Erythroblast (primary cell): ENCODE measurements around the gene KRTAP5-3.
A peak's percentile ranks its signal among the peaks of the same experiment; 100 is the strongest.

Source experiments
- DNase-seq, 2 experiments: peaks; one replicate each; lab custom pipeline; 2025; lab: John Stamatoyannopoulos, UW
- GATA1 ChIP-seq: IDR thresholded peaks from 2 replicates; pipeline ENCODE4 v1.6.1; 2011; ENCODE audit warnings: low read depth, mild to moderate bottlenecking, control low read depth, low read length, moderate library complexity
- POLR2A ChIP-seq: IDR thresholded peaks from 2 replicates; pipeline ENCODE4 v1.6.1; 2011; ENCODE audit warnings: mild to moderate bottlenecking, low read length

The KRTAP5-3 gene

GRCh38 chr11:1637628-1638027, 29.4 kb upstream of the KRTAP5-3 start:
- TF ChIP-seq GATA1 (no peak), POLR2A (no peak)
- no peak for DNase-seq

GRCh38 chr11:1636291-1636950, 28.2 kb upstream of the KRTAP5-3 start:
- TF ChIP-seq POLR2A (no peak), GATA1 (no peak)
- no peak for DNase-seq

GRCh38 chr11:1633864-1634263, 25.6 kb upstream of the KRTAP5-3 start:
- no peak for TF ChIP-seq GATA1
- no peak for TF ChIP-seq POLR2A
- no peak for DNase-seq

- TF ChIP-seq GATA1 (no peak), POLR2A (no peak)
- DNase-seq = no peak
Observed at GRCh38 chr11:1632053-1632714, 23.9 kb upstream of the KRTAP5-3 start.

- TF ChIP-seq POLR2A (no peak), GATA1 (no peak)
Observed at GRCh38 chr11:1631066-1631568, 22.9 kb upstream of the KRTAP5-3 start.

GRCh38 chr11:1630271-1630670, 22.0 kb upstream of the KRTAP5-3 start:
- TF ChIP-seq POLR2A = no peak
- no peak for TF ChIP-seq GATA1
- no peak for DNase-seq

More at GRCh38 chr11:1631066-1631568, 22.9 kb upstream of the KRTAP5-3 start:
- DNase-seq = no peak

- DNase-seq = no peak
- no peak for TF ChIP-seq POLR2A
- no peak for TF ChIP-seq GATA1
Observed at GRCh38 chr11:1629326-1630185, 21.3 kb upstream of the KRTAP5-3 start, which contains the start of gene KRTAP5-5. TSS of gene KRTAP5-5 (plus strand) at chr11:1629775. CDS start at chr11:1629841, 66 bp downstream.

- peak; percentile 37 to 59 for DNase-seq
- TF ChIP-seq GATA1 = no peak
- TF ChIP-seq POLR2A = no peak
Observed at GRCh38 chr11:1628506-1629325, 20.5 kb upstream of the KRTAP5-3 start.

- no peak for DNase-seq
- no peak for TF ChIP-seq POLR2A
- TF ChIP-seq GATA1 = no peak
Observed at GRCh38 chr11:1625541-1625940, 17.3 kb upstream of the KRTAP5-3 start.

- no peak for DNase-seq
- TF ChIP-seq POLR2A = no peak
- no peak for TF ChIP-seq GATA1
Observed at GRCh38 chr11:1624621-1625020, 16.4 kb upstream of the KRTAP5-3 start.

GRCh38 chr11:1623716-1624115, 15.5 kb upstream of the KRTAP5-3 start:
- TF ChIP-seq POLR2A (no peak), GATA1 (no peak)
- no peak for DNase-seq

- DNase-seq = no peak
- no peak for TF ChIP-seq POLR2A
- TF ChIP-seq GATA1 = no peak
Observed at GRCh38 chr11:1622086-1622485, 13.8 kb upstream of the KRTAP5-3 start, which contains the start of gene KRTAP5-4. TSS of gene KRTAP5-4 (minus strand) at chr11:1622138. CDS start at chr11:1622093, 45 bp downstream.

- TF ChIP-seq POLR2A (no peak), GATA1 (no peak)
- DNase-seq = no peak
Observed at GRCh38 chr11:1619449-1619848, 11.2 kb upstream of the KRTAP5-3 start.
